ENCODE measurements around the gene ELK3.
A peak's percentile ranks its signal among the peaks of the same experiment; 100 is the strongest.

ELK3 gene

DNA sequence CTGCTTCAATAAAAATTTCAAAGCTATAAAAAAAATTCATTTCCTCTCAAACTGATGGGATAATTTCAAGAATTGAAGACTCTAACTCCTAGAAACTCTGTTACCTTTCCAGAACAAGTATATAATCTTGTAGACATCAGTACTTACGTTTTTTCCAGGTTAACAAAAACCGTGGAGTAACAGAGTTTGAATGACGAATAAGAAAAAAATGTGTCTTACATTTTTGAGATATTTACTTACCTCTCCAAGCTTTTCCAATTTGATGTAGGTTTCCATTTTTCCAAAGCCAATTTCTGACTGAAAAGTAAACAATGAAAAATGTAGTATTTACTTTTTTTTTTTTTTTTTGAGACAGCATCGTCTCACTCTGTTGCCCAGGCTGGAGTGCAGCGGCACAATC, 105.9 kb downstream of the ELK3 start:
- TF ChIP-seq, protein P1, sequence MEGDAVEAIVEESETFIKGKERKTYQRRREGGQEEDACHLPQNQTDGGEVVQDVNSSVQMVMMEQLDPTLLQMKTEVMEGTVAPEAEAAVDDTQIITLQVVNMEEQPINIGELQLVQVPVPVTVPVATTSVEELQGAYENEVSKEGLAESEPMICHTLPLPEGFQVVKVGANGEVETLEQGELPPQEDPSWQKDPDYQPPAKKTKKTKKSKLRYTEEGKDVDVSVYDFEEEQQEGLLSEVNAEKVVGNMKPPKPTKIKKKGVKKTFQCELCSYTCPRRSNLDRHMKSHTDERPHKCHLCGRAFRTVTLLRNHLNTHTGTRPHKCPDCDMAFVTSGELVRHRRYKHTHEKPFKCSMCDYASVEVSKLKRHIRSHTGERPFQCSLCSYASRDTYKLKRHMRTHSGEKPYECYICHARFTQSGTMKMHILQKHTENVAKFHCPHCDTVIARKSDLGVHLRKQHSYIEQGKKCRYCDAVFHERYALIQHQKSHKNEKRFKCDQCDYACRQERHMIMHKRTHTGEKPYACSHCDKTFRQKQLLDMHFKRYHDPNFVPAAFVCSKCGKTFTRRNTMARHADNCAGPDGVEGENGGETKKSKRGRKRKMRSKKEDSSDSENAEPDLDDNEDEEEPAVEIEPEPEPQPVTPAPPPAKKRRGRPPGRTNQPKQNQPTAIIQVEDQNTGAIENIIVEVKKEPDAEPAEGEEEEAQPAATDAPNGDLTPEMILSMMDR (IDR thresholded peaks at IDR 0.05; ENCODE audit: low read length, missing control alignments): no peak
- no peak overlapping the region for H3K4me3 ChIP-seq (replicated peaks; ENCODE audit: low read depth, low read length)
- no peak for DNase-seq (ENCODE audit: low read depth)

DNA sequence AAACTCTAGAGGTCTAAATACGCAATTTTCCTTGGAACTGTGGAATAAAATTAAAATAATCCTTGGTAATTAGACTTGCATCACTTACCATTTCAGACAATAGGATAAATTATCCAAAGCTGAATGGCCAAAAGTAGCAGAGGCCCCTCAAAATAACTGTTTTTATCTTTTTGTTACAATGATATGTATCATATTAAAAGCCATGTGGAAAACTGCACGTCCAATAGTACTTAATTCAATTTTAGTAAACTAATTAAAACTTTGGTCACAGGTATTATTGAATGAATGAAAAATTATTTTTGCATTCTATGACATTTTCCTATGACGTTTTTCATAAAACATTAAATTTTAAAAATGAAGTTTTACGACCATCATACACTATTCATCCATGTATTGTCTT, 107.6 kb downstream of the ELK3 start:
- TF ChIP-seq, protein P1 (IDR thresholded peaks at IDR 0.05; ENCODE audit: low read length, missing control alignments): no peak

DNA sequence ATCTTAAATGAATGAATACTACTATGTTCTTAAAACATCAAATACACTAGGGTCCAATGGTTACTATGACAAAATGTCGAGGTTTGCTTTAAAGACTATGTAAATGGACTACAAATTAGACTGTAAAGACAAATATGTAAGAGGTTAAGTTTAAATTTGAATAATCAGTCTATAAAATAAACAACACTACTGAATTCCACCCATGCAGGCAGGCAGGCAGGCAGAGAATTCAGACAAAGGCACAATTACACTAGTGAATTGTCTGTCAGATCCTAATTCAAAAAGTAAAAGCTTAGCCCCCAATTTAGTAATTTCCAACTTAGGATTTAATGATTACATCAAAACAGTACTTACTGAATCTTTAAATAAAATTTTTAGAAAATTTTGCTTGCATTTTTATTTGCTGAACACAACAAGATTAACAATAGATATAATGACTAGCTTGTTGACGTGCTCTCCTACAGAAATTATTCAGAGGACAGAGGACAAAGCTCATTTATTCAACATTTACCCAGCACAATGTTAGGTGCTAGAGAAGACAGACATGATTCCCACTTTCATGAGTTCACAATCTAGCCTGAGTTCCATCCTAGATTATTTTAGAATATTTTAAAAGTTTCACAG, 108.6 kb downstream of the ELK3 start:
- no peak overlapping the region for H3K4me3 ChIP-seq (replicated peaks; ENCODE audit: low read depth, low read length)
- TF ChIP-seq, protein P1 (IDR thresholded peaks at IDR 0.05; ENCODE audit: low read length, missing control alignments): no peak
- DNase-seq (ENCODE audit: low read depth): no peak

More for the DNA sequence above, 107.6 kb downstream of the ELK3 start:
- DNase-seq (ENCODE audit: low read depth): no peak
- no peak overlapping the region for H3K4me3 ChIP-seq (replicated peaks; ENCODE audit: low read depth, low read length)

DNA sequence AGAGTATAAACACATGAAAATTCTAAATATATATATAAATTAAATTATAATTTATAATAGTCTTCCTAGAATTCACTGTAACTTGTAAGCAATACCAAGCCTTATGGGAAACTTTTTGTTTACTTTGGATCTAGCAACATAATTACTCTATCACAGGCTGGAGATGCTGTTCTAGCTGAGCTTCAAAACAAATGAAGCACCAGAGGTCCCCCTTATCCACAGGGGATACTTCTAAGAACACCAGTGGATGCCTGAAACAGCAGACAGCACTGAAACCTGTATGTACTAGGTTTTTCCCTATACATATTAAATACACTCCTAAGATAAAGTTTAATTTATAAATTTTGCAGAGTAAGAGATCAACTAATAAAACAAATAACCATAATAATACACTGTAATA, 109.5 kb downstream of the ELK3 start:
- TF ChIP-seq, protein P1 (IDR thresholded peaks at IDR 0.05; ENCODE audit: low read length, missing control alignments): no peak
- peak; percentile 22 for DNase-seq (ENCODE audit: low read depth)
- no peak overlapping the region for H3K4me3 ChIP-seq (replicated peaks; ENCODE audit: low read depth, low read length)

DNA sequence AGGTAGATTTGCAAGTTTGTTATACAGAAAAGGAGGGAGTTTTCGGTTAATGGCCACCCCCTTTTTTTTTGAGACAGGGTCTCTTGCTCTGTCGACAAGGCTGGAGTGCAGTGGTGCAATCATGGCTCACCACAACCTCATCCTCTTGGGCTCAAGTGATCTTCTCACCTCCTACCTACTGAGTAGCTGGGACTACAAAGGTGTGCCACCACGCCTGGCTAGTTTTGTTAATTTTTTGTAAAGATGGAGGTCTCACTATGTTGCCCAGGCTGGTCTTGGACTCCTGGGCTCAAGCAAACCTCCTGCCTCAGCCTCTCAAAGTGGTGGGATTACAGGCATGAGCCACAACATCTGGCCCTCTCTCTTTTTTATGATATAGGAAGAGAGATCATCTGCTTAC, 111.5 kb downstream of the ELK3 start:
- DNase-seq (ENCODE audit: low read depth): no peak
- H3K4me3 ChIP-seq (replicated peaks; ENCODE audit: low read depth, low read length): no peak overlapping the region
- TF ChIP-seq, protein P1 (IDR thresholded peaks at IDR 0.05; ENCODE audit: low read length, missing control alignments): no peak

DNA sequence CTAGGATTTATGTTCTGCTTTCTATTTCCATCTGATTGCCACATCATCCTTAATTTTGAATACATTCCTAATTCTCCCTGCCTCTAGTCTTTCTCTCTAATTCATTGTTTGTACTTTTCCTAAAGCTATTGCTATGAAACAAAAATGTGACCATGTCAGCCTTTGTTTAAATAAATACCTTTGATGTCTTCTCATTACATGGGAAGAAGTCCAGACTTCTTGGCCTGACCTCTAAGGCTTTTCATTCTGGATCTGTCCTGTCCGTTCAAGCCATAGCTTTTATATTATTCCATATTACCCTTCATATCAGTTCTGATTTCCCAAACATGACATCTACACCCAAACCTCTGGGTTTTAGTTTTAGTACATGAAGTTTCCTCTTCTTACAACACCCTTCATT, 114.7 kb downstream of the ELK3 start:
- TF ChIP-seq, protein P1 (IDR thresholded peaks at IDR 0.05; ENCODE audit: low read length, missing control alignments): no peak
- H3K4me3 ChIP-seq (replicated peaks; ENCODE audit: low read depth, low read length): no peak overlapping the region
- peak; percentile 47 for DNase-seq (ENCODE audit: low read depth)

DNA sequence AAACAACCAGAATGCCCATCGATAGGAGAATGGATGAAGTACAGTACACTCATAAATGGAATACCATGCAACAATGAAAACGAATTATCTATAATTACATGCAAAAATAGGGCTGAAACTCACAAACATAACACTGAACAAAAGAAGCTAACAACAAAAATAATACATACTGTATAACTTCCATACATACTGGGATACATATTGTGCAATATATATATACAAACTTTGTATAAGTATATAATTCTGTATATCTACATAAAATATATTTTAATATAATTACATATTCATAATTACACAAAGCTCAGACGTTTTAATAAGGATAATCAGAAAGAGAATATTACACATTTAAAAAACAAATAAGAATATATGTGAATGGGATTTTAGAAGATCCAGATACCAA, 115.9 kb downstream of the ELK3 start:
- TF ChIP-seq, protein P1 (IDR thresholded peaks at IDR 0.05; ENCODE audit: low read length, missing control alignments): no peak
- no peak for DNase-seq (ENCODE audit: low read depth)
- H3K4me3 ChIP-seq (replicated peaks; ENCODE audit: low read depth, low read length): no peak overlapping the region
